Measurements from ENCODE around the gene POTEE.

DNA sequence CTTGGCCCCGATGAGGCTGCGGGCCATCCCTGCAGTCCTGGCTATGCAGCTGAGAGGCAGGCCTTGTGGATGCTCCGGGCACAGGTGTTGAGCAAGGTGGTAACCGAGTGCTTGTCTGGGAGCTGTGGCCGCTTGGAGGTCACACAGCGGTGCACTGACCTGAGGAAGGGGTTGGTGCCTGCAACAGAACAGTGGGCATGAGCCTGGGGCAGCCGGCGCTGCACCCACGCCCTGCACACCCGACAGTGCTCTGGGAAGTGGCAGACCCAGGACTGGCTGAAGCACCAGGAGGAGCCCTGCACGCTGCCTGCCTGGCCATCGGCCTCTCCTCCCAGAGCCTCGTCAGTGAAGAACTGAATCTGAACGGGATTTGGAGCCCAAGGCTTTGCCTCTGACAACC is 8.2 kb upstream of the POTEE start:
- TF ChIP-seq POLR2A (IDR thresholded peaks at IDR 0.05; ENCODE audit: low read length) (no peak), GATA1 (IDR thresholded peaks at IDR 0.05; ENCODE audit: low read depth, low read length) (no peak)
